ENCODE measurements around the gene FAM210A. TPM values are rescaled to one million over a fixed set of nuclear protein-coding genes. Genes with fewer than 3 reads are reported as not detected.

The FAM210A gene
- total RNA-seq, 1 experiment from 2014 or later, result 17.1 TPM

DNA sequence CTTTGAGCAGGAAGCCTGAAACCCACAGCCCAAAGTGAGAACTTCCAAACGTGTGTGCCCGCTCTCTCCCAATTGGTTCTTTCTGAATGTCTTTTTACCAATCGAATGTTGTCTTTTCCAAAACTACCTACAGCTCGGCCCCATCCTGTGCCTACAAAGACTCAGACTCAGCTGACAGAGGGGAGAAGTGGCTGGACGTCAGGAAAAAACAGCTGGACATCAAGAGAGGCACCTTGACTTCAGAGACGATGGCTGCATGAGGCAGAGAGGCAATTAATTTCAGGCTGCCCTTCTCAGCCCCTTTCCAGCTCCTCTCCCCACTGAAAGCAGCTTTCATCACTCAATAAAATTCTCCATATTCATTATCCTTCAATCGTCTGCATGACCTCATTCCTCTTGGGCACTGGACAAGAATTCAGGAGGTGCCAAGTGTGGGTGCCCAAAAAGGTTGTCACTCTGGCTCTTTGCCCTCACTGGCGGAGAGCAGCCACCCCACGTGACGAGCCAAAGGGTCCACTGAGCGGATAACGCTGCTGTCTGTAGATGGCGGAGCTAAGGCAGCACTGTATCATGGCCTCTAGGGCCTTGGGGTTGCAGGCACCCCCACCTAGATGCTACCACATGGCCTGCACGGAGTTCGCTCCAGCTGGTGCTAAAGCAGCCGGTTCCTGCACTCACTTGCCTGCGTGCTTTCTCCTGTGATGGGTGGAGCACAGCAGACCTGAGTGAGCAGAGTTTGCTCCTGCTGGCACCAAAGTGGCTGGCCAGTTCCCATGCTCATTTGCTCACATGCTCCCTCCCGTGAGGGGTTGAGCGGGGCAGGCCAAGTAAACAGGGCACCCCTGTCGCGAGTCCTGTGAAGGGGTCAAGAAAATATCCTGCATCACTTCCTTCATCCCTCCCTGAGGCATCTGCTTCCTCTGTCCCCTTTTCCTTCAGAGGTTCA is 37.9 kb downstream of the FAM210A start:
- Mint-ChIP-seq H3K27ac (ENCODE audit: unreplicated experiment) (no peak overlapping the region), H3K9me3 (ENCODE audit: unreplicated experiment) (peaks cover 24% of the 10 kb centered on the region), H3K36me3 (ENCODE audit: insufficient read depth, unreplicated experiment) (peaks cover 10% of the 10 kb centered on the region), H3K4me1 (ENCODE audit: low read depth, unreplicated experiment) (no peaks in the 10 kb centered on the region), H3K27me3 (ENCODE audit: insufficient read depth, unreplicated experiment) (no peaks in the 10 kb centered on the region), H3K4me3 (ENCODE audit: unreplicated experiment) (no peak overlapping the region)
- no peaks in the 10 kb centered on the region for H3K27me3 ChIP-seq (replicated peaks; ENCODE audit: control insufficient read depth, insufficient read depth, low read length)
- no TSS peak for BruUV-seq (replicated peaks)
- H3K9me3 ChIP-seq, result no peaks in the 10 kb centered on the region
- TF ChIP-seq CTCF (IDR thresholded peaks at IDR 0.05; ENCODE audit: insufficient read depth in 1 of 2, low read depth in 1 of 2, low read length in 1 of 2, severe bottlenecking in 1 of 2, unreplicated experiment in 1 of 2), result no peak
- no peak overlapping the region for H3K4me3 ChIP-seq (ENCODE audit: low read depth, low read length)
- CTCF ChIA-PET, result no interaction called here
- no peak for DNase-seq
- intact Hi-C loops (cut with micrococcal nuclease; ENCODE audit: unreplicated experiment), result no loop called here
- no peaks in the 10 kb centered on the region for H3K36me3 ChIP-seq (ENCODE audit: control insufficient read depth, insufficient read depth, low read length)
- POLR2A ChIA-PET, result no interaction called here
- H3K4me1 ChIP-seq, result no peaks in the 10 kb centered on the region

- H3K27me3 Mint-ChIP-seq (ENCODE audit: insufficient read depth, unreplicated experiment), result no peaks in the 10 kb centered on the region
- H3K27ac Mint-ChIP-seq (ENCODE audit: unreplicated experiment), result no peak overlapping the region
- no peaks in the 10 kb centered on the region for H3K9me3 Mint-ChIP-seq (ENCODE audit: unreplicated experiment)
- no TSS peak for BruUV-seq (replicated peaks)
- no peak for DNase-seq
- Histone ChIP-seq H3K36me3 (ENCODE audit: control insufficient read depth, insufficient read depth, low read length) (no peaks in the 10 kb centered on the region; the same call in 1 of the 2 replicates), H3K4me3 (ENCODE audit: low read depth, low read length) (no peak overlapping the region), H3K4me1 (no peaks in the 10 kb centered on the region), H3K27me3 (replicated peaks; ENCODE audit: control insufficient read depth, insufficient read depth, low read length) (no peaks in the 10 kb centered on the region), H3K9me3 (no peaks in the 10 kb centered on the region)
- intact Hi-C loops (cut with micrococcal nuclease; ENCODE audit: unreplicated experiment), result no loop called here
- ChIA-PET POLR2A (no interaction called here), CTCF (no interaction called here)
- no peaks in the 10 kb centered on the region for H3K4me1 Mint-ChIP-seq (ENCODE audit: low read depth, unreplicated experiment)
- TF ChIP-seq CTCF (IDR thresholded peaks at IDR 0.05; ENCODE audit: insufficient read depth in 1 of 2, low read depth in 1 of 2, low read length in 1 of 2, severe bottlenecking in 1 of 2, unreplicated experiment in 1 of 2), result no peak
- H3K4me3 Mint-ChIP-seq (ENCODE audit: unreplicated experiment), result no peak overlapping the region
- peaks cover 10% of the 10 kb centered on the region for H3K36me3 Mint-ChIP-seq (ENCODE audit: insufficient read depth, unreplicated experiment)
These were observed 41.8 kb downstream of the FAM210A start for GRCh38 chr18:13684546-13684945.

- Histone ChIP-seq H3K27me3 (replicated peaks; ENCODE audit: control insufficient read depth, insufficient read depth, low read length) (no peaks in the 10 kb centered on the region), H3K36me3 (ENCODE audit: control insufficient read depth, insufficient read depth, low read length) (no peaks in the 10 kb centered on the region; the same call in 1 of the 2 replicates), H3K4me3 (ENCODE audit: low read depth, low read length) (no peak overlapping the region), H3K4me1 (no peaks in the 10 kb centered on the region), H3K9me3 (no peaks in the 10 kb centered on the region; the same call in 1 of the 2 replicates)
- peaks cover 17% of the 10 kb centered on the region for H3K36me3 Mint-ChIP-seq (ENCODE audit: insufficient read depth, unreplicated experiment)
- H3K9me3 Mint-ChIP-seq (ENCODE audit: unreplicated experiment), result no peaks in the 10 kb centered on the region
- ChIA-PET POLR2A (no interaction called here), CTCF (no interaction called here)
- no peaks in the 10 kb centered on the region for H3K27me3 Mint-ChIP-seq (ENCODE audit: insufficient read depth, unreplicated experiment)
- no peak for DNase-seq
- TF ChIP-seq CTCF (IDR thresholded peaks at IDR 0.05; ENCODE audit: insufficient read depth in 1 of 2, low read depth in 1 of 2, low read length in 1 of 2, severe bottlenecking in 1 of 2, unreplicated experiment in 1 of 2), result no peak
- no peak overlapping the region for H3K4me3 Mint-ChIP-seq (ENCODE audit: unreplicated experiment)
- intact Hi-C loops (cut with micrococcal nuclease; ENCODE audit: unreplicated experiment), result no loop called here
- BruUV-seq (replicated peaks), result no TSS peak
- H3K27ac Mint-ChIP-seq (ENCODE audit: unreplicated experiment), result no peak overlapping the region
- no peaks in the 10 kb centered on the region for H3K4me1 Mint-ChIP-seq (ENCODE audit: low read depth, unreplicated experiment)
These were observed 44.7 kb downstream of the FAM210A start for GRCh38 chr18:13681701-13682100.

All from Caco-2 (cell line).